Testis (tissue), 3 donors: ENCODE measurements around the gene VASH1. TPM values are rescaled to one million over a fixed set of nuclear protein-coding genes. Genes with fewer than 3 reads are reported as not detected.
A peak's percentile ranks its signal among the peaks of the same experiment; 100 is the strongest.

ENCODE experiments used
- DNase-seq: peaks from one replicate; pipeline ENCODE4 v3.0.0-alpha.2; 2019
- H3K27ac ChIP-seq, 2 donors: fragments of 200-600 bp; sonication (generic); one replicate each; pipeline ENCODE4 v1.5.1; 2019
- H3K27me3 ChIP-seq: fragments of 200-600 bp; sonication (generic); one replicate; pipeline ENCODE4 v1.5.1; 2019
- H3K36me3 ChIP-seq: fragments of 200-600 bp; sonication (generic); one replicate; pipeline ENCODE4 v1.5.1; 2017; ENCODE audit warnings: low read depth; ENCODE audit errors: missing control alignments
- H3K4me1 ChIP-seq: fragments of 200-600 bp; sonication (generic); one replicate; pipeline ENCODE4 v1.5.1; 2019
- H3K4me3 ChIP-seq, 2 donors: fragments of 200-600 bp; sonication (generic); one replicate each; pipeline ENCODE4 v1.5.1; 2017 to 2019
- H3K9me3 ChIP-seq: fragments of 200-600 bp; sonication (generic); one replicate; pipeline ENCODE4 v1.5.1; 2017
- POLR2A ChIP-seq: fragments of 450-650 bp; IDR thresholded peaks from one replicate; pipeline ENCODE4 v1.6.1; 2017; ENCODE audit warnings: antibody characterized with exemption, mild to moderate bottlenecking, moderate library complexity
- WGBS, 2 donors: methylation state at CpG; one replicate each; pipeline ENCODE4 v1.1.5; 2018; 5-methylcytosine and 5-hydroxymethylcytosine counted together
- intact Hi-C: fragments of 100-400 bp; cut with DNase I; formaldehyde crosslinking; loops from one replicate; pipeline ENCODE4 v1.15.1; 2023; ENCODE audit warnings: low total_unique reads
- polyA plus RNA-seq: library from polyadenylated mRNA; stranded (reverse); fragments of 350-450 nt; fragmentation: Illumina TruSeq; extraction: RNeasy Lipid Tissue Mini Kit (QIAGEN cat#74804); gene quantifications from one replicate; pipeline ENCODE4 v1.2.3, GENCODE V29; 2014; ENCODE audit warnings: low read depth, low replicate concordance; ENCODE audit not compliant: insufficient read depth
- total RNA-seq, 2 donors: library from RNA; depleted of rRNA; stranded (reverse); fragments of >200 nt; gene quantifications; one replicate each; pipeline ENCODE4 v1.2.3, GENCODE V29; 2016
- TF ChIP-seq, protein P1 (sequence below), 3 experiments: fragments of 450-650 bp in 2 of 3; fragments of 200-600 bp in 1 of 3; sonication (generic) in 1 of 3; IDR thresholded peaks; one replicate each; pipeline ENCODE4 v1.5.1; 2016 to 2019; ENCODE audit warnings: antibody characterized with exemption in 3 of 3, mild to moderate bottlenecking in 2 of 3, moderate library complexity in 1 of 3

The VASH1 gene
- total and polyA plus RNA-seq, 3 donors from 2014 or later = 26.6 to 32.0 (median 31.7) TPM

DNA sequence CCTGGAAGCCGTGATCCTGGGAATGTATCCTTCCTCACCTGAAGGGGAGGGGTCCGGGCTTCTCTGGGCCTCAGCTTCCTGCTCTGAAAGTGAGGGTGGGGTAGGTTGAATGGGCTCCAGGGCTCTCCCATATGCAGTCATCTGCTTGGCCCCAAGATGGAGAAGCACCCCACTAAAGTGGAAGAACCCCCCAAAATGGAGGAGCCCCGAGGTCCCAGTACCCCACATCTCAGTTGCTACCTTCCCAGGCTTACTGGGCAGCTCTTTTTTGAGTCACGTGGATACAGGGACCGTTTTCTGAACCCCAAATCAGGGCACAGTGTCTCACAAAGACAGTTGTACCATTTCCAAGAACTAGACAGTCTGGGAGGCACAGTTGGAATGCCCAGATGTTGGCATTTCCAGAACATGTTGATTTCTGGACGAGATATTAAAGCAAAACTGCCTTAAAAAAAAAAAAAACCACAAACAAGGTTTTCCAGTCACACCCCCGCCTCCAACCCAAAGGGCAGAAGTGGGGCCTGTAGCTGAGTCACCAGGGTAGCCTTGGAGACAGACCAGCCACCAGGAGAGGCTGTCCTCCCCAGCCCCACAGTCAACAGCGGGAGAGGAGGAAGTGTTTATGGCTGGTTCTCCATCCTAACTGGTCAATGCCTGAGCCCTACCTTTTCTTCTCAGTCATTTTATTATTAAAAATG is 12.1 kb downstream of the VASH1 start:
- DNase-seq = peak; percentile 69

DNA sequence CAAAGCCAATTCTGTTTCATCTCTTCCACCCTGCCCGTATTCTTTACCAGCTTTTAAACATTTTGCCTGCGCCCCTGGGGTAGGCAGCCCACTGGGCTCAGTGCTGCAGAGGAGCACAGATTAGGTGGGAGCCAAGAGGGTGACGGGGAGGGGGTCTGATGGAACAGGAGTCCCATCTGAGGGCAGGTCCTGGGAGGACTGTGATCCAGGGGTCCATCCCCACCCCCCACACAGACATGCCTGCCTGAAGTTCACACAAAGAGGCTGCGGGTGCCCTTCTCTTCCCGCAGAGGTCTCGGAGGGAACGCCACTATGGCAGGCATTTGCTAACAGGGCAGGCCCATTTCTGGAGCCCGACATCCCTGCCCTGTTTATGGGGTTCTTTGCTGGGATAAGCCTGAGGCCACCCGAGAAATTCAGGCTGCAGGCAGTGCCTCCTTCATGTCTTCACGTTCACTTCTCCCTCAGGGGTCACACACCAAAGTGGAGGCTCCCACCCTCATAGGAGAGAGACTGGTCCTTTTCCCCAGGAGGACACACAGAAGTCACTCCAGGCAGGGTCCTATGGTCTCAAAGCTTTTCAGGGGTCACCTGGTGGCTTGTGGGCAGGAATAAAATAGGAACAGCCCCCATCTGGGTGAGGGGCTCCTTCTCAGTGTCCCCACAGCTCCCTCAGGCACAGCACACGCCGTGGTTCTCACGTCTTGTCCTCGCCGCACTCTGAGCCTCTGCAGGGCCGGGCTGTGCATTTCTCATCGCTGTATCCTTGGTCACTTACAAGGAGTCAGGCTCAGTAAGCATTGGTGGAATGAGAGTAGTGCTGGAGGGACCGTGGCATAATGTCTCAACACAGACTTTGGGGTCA is 12.9 kb downstream of the VASH1 start:
- Histone ChIP-seq H3K36me3 (no peaks in the 10 kb centered on the region), H3K27ac (peak overlapping the region in 1 of 2 donors; percentile 72), H3K9me3 (no peaks in the 10 kb centered on the region), H3K27me3 (no peaks in the 10 kb centered on the region), H3K4me1 (peaks cover 28% of the 10 kb centered on the region), H3K4me3 (no peak overlapping the region)
- TF ChIP-seq POLR2A = no peak
- TF ChIP-seq, protein P1, sequence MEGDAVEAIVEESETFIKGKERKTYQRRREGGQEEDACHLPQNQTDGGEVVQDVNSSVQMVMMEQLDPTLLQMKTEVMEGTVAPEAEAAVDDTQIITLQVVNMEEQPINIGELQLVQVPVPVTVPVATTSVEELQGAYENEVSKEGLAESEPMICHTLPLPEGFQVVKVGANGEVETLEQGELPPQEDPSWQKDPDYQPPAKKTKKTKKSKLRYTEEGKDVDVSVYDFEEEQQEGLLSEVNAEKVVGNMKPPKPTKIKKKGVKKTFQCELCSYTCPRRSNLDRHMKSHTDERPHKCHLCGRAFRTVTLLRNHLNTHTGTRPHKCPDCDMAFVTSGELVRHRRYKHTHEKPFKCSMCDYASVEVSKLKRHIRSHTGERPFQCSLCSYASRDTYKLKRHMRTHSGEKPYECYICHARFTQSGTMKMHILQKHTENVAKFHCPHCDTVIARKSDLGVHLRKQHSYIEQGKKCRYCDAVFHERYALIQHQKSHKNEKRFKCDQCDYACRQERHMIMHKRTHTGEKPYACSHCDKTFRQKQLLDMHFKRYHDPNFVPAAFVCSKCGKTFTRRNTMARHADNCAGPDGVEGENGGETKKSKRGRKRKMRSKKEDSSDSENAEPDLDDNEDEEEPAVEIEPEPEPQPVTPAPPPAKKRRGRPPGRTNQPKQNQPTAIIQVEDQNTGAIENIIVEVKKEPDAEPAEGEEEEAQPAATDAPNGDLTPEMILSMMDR (IDR thresholded peaks at IDR 0.05) = no peak
- DNase-seq = no peak
- WGBS, 2 donors = 86 to 92% methylated on average over 11 to 18 of the region's 18 CpGs
- intact Hi-C loops = no loop called here

More for the DNA sequence above, 12.1 kb downstream of the VASH1 start:
- Histone ChIP-seq H3K27ac (peak overlapping the region; percentile 2 to 72), H3K4me1 (peaks cover 33% of the 10 kb centered on the region), H3K36me3 (no peaks in the 10 kb centered on the region), H3K27me3 (no peaks in the 10 kb centered on the region), H3K9me3 (no peaks in the 10 kb centered on the region), H3K4me3 (no peak overlapping the region)
- no peak for TF ChIP-seq POLR2A
- TF ChIP-seq, protein P1 (IDR thresholded peaks at IDR 0.05) = no peak
- 45 to 56% methylated on average over 8 of the region's 8 CpGs for WGBS, 2 donors
- intact Hi-C loops = no loop called here

DNA sequence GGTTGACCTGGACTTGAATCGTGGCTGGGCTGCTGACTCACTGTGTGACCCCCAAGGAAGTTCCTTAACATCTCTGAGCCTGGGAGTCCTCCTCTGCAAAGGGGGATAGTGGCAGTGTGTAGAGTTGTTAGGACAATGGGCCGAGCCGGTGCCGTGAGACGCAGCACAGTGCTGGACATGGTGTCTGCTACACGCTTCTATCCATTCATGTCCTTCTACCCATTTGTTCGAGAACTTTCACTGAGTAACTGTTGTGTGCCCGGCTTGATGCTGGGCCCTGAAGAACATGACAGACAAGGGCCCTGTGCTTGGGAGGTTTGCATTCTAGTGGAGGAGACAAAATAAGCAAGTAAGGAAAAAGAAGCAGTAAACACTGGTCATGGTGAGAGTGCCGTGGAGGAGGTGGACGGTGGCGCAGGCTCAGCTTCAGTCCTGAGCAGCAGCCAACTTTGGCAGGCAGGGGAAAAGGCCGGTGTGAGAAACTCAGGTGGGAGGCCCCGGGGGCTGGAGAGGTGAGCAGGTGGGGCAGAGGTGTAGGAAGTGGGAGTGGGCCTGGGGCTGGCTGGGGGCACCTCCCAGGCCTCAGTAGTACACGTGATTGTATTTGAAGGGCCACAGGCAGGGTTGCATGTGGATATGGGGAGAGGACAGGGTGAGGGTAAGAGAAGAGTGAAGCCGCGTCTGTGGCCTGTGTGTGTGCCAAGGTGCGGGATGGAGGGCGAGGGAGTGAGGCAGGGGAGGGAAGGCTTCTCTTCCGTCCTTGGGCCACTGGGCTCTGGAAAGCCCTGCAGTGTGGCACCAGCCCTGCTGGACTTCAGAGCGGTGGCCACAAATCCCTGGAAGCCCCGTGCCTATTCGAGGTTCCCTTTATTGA is 13.8 kb downstream of the VASH1 start:
- no peak overlapping the region for H3K27ac ChIP-seq

DNA sequence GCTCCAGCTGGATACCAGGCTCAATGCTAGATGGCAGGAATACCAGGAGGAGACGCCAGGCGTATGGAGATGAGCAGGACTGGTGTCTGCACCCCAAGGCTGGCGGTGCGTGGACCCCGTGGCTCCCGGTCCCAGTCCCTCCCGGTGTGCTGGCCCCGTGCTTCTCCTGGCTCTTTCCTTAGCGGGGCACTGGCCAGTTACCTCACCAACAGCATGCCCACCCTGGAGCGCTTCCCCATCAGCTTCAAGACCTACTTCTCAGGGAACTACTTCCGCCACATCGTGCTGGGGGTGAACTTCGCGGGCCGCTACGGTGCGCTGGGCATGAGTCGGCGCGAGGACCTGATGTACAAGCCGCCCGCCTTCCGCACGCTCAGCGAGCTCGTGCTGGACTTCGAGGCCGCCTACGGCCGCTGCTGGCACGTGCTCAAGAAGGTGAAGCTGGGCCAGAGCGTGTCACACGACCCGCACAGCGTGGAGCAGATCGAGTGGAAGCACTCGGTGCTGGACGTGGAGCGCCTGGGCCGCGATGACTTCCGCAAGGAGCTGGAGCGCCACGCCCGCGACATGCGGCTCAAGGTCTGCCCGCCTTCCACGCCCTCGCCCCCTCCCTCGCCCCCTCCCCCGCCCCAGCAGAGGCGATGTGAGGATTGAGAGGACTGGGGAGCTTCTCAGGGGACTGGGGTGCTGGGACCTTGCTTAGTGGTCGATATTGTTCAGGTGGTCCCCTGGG is 14.6 kb downstream of the VASH1 start:
- no peak for DNase-seq
- H3K27me3 ChIP-seq = no peaks in the 10 kb centered on the region
- peaks cover 31% of the 10 kb centered on the region for H3K4me1 ChIP-seq
- no peaks in the 10 kb centered on the region for H3K9me3 ChIP-seq
- H3K27ac ChIP-seq = no peak overlapping the region
- H3K36me3 ChIP-seq = no peaks in the 10 kb centered on the region
- H3K4me3 ChIP-seq = no peak overlapping the region
- WGBS, 2 donors = 81 to 84% methylated on average over 30 to 46 of the region's 54 CpGs
- intact Hi-C loops = no loop called here
- TF ChIP-seq POLR2A = no peak
- TF ChIP-seq, protein P1 (IDR thresholded peaks at IDR 0.05) = no peak

More for the DNA sequence above, 13.8 kb downstream of the VASH1 start:
- no peak overlapping the region for H3K4me3 ChIP-seq
- peaks cover 28% of the 10 kb centered on the region for H3K4me1 ChIP-seq
- WGBS, 2 donors = 66 to 68% methylated on average over 22 of the region's 22 CpGs
- no peaks in the 10 kb centered on the region for H3K36me3 ChIP-seq
- H3K27me3 ChIP-seq = no peaks in the 10 kb centered on the region
- intact Hi-C loops = no loop called here
- TF ChIP-seq POLR2A = no peak
- TF ChIP-seq, protein P1 (IDR thresholded peaks at IDR 0.05) = no peak
- DNase-seq = no peak
- no peaks in the 10 kb centered on the region for H3K9me3 ChIP-seq
